MG63 (cell line): ENCODE results near the gene AKAP6. TPM values are rescaled to one million over a fixed set of nuclear protein-coding genes. Genes with fewer than 3 reads are reported as not detected.

Experiments used
- DNase-seq: peaks from one replicate; pipeline ENCODE4 v3.0.0-alpha.2; 2020
- H3K27me3 ChIP-seq: fragments of 250-450 bp; sonication (Bioruptor Pico); 2 replicates; pipeline ENCODE4 v1.5.1; 2020; ENCODE audit warnings: mild to moderate bottlenecking, moderate library complexity
- H3K36me3 ChIP-seq: fragments of 250-450 bp; sonication (Bioruptor Pico); 2 replicates; pipeline ENCODE4 v1.5.1; 2020; ENCODE audit warnings: mild to moderate bottlenecking, moderate library complexity
- H3K4me3 ChIP-seq: fragments of 250-450 bp; sonication (Bioruptor Pico); 2 replicates; pipeline ENCODE4 v1.5.1; 2020; ENCODE audit warnings: mild to moderate bottlenecking, moderate library complexity
- H3K9me3 ChIP-seq: fragments of 250-450 bp; sonication (Bioruptor Pico); 2 replicates; pipeline ENCODE4 v1.5.1; 2020; ENCODE audit warnings: mild to moderate bottlenecking, moderate library complexity
- total RNA-seq: library from RNA; depleted of rRNA; stranded (reverse); fragments of >200 nt; shearing (Covaris generic); gene quantifications from 2 replicates; pipeline ENCODE4 v1.2.3, GENCODE V29; 2014; ENCODE audit warnings: low replicate concordance

Gene AKAP6
- total RNA-seq, 1 experiment from 2014 or later: 1.7 TPM

DNA sequence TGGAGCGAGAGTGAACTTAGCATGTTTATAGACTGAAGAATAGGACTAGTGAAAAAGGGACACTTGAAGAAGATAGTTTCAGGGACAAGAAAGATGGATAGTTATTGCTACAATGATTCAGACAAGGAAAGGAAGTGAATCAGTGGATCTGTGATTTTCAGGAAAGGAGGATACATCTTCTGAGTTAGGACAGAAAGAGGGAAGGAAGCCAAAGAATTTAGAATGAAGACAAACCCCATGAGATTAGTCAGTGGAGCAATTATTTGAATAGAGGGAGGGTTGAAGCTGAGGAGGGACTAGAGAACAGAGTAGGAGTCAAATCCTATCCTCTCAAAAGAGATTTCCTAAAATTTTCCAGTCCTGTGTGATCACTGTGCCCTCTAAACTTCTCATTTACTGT, 282.7 kb downstream of the AKAP6 start:
- Histone ChIP-seq H3K4me3 (no peak overlapping the region), H3K36me3 (no peaks in the 10 kb centered on the region), H3K27me3 (no peaks in the 10 kb centered on the region), H3K9me3 (no peaks in the 10 kb centered on the region)
- no peak for DNase-seq

GRCh38 chr14:32618991-32619390, 289.9 kb downstream of the AKAP6 start:
- no peak for DNase-seq
- H3K9me3 ChIP-seq: 0 out of 2 replicates have a peak, but pooled peaks cover 3% of the 10 kb centered on the region

DNA sequence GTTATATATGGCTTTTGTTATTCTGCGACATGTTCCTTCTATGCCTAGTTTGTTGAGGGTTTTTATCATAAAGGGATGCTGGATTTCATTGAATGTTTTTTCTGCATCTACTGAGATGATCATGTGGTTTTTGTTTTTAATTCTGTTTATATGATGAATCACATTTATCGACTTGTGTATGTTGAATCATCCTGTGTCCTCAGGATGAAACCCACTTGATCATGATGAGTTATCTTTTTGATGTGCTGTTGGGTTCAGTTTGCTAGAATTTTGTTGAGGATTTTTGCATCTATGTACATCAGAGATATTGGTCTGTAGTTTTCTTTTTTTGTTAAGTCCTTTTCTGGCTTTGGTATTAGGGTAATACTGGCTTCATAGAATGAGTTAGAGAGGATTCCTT, 291.2 kb downstream of the AKAP6 start:
- no peak for DNase-seq
- Histone ChIP-seq H3K9me3 (0 out of 2 replicates have a peak, but pooled peaks cover 3% of the 10 kb centered on the region), H3K36me3 (no peaks in the 10 kb centered on the region), H3K4me3 (no peak overlapping the region), H3K27me3 (no peaks in the 10 kb centered on the region)

More at GRCh38 chr14:32618991-32619390, 289.9 kb downstream of the AKAP6 start:
- no peaks in the 10 kb centered on the region for H3K27me3 ChIP-seq
- H3K4me3 ChIP-seq: no peak overlapping the region
- H3K36me3 ChIP-seq: no peaks in the 10 kb centered on the region

DNA sequence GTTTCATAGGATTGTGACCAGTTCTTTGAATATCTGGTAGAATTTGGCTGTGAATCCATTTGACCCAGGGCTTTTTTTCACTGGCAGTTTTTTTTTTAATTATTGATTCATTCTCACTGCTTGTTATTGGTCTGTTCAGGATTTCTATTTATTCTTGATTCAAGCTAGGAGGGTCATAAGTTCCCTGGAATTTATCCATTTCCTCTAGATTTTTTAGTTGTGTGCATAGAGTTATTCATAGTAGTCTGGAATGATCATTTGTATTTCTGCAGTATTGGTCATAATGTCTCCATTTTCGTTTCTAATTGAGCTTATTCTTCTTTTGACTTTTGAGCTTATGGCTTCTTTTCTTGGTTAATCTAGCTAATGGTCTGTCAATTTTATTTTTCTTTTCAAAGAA, 291.6 kb downstream of the AKAP6 start:
- no peak overlapping the region for H3K4me3 ChIP-seq
- no peaks in the 10 kb centered on the region for H3K36me3 ChIP-seq
- no peak for DNase-seq
- H3K27me3 ChIP-seq: no peaks in the 10 kb centered on the region
- H3K9me3 ChIP-seq: 0 out of 2 replicates have a peak, but pooled peaks cover 3% of the 10 kb centered on the region

GRCh38 chr14:32621585-32621984, 292.5 kb downstream of the AKAP6 start:
- Histone ChIP-seq H3K27me3 (no peaks in the 10 kb centered on the region), H3K9me3 (0 out of 2 replicates have a peak, but pooled peaks cover 3% of the 10 kb centered on the region), H3K4me3 (no peak overlapping the region), H3K36me3 (no peaks in the 10 kb centered on the region)
- no peak for DNase-seq

- no peak overlapping the region for H3K4me3 ChIP-seq
- no peaks in the 10 kb centered on the region for H3K27me3 ChIP-seq
- 0 out of 2 replicates have a peak, but pooled peaks cover 3% of the 10 kb centered on the region for H3K9me3 ChIP-seq
These were observed 293.6 kb downstream of the AKAP6 start for GRCh38 chr14:32622742-32623141.

DNA sequence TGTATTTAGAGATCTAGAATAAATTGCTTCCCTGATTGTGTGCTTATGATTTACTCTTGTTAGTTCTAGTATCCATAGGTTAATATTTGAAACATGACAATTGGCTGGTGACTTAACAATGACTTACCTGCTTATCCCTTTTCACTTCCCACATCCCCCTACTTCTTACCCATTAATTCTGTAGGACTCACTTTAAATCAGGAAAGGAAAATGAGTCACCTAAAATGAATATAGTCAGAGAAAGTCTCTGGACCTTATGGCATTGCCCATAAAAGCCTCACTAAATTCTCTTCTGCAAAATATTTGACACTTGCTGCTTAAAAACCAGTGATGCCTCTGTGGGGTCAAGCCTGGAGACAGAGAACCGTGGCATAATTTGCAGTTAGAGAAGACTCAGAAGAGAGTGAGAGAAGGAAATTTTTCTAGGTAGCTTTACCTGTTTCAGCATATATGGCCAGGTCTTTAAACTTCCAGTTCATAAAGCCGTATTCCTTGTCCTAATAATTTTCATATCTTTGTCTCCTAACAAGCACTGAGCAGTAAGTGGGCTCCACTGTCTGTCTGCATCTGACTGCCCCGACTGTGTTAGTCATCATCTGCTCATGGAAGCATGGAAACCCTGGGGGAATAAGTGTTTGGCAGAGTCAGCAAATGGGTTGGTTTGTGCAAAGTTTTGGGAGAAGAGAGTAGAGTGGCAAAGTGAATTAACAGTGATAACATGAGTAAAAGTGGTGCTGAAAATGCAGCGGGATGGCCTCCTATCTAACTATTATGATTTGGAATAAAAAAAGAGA, 294.4 kb downstream of the AKAP6 start:
- 0 out of 2 replicates have a peak, but pooled peaks cover 3% of the 10 kb centered on the region for H3K9me3 ChIP-seq
- no peak overlapping the region for H3K4me3 ChIP-seq
- no peaks in the 10 kb centered on the region for H3K27me3 ChIP-seq
- H3K36me3 ChIP-seq: no peaks in the 10 kb centered on the region
- peak; percentile 39 for DNase-seq

More at GRCh38 chr14:32622742-32623141, 293.6 kb downstream of the AKAP6 start:
- H3K36me3 ChIP-seq: no peaks in the 10 kb centered on the region
- no peak for DNase-seq

DNA sequence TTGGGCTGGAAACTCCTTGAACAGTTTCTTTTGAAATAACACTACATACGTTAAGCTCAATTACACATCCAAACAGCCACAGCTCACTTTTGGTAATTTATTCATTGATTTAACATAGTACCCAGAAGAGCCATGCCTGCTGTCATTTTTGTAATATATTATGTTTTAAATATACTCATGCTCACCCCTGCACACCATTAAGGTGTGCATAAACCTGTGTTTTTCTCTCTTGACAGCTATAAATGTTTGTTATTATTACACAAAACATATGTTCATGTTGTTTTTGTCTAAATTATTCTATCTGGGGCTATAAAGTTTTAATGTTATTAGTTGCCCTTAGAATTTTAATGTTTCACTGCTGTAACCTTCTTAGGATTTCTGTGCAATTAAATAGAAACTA, 296.1 kb downstream of the AKAP6 start:
- Histone ChIP-seq H3K4me3 (no peak overlapping the region), H3K27me3 (no peaks in the 10 kb centered on the region), H3K9me3 (no peaks in the 10 kb centered on the region), H3K36me3 (no peaks in the 10 kb centered on the region)
- no peak for DNase-seq

DNA sequence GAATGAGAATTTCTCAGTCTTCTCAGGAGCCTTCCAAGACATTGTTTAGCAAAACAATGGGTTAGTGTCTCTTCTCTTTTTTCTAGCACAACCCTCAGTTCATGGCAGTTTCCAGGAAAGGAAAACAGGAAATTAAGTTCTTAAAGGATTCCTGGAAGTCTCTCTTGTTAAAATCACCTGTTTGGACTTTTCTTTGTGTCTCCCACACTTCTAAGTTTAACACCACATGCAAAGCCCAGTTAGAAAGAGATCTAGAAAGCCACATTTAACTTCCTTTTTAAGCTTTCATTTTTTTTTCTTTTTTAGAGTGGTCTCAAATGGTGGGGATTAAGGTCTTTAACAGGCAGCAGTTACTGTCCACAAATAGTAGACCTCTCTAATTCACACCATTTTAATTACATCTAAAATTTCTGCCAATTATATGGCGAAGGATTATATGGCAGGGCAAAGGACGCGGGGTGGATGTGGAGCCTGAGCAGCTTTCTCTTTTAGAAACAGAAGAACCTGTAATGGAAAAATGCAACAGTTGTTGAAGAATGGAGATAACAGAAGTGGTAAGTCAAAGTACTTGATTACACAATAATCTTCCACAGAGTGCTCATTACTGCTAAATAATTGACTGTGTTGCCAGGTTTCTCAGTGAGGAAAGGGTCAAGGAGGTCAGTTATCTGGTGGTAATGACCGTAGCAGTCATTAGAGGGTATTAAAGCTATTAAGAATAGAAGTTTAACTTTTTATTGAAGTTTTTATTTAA, 298.6 kb downstream of the AKAP6 start:
- Histone ChIP-seq H3K4me3 (no peak overlapping the region), H3K27me3 (no peaks in the 10 kb centered on the region), H3K36me3 (no peaks in the 10 kb centered on the region), H3K9me3 (no peaks in the 10 kb centered on the region)
- no peak for DNase-seq

GRCh38 chr14:32629236-32629635, 300.1 kb downstream of the AKAP6 start:
- no peaks in the 10 kb centered on the region for H3K9me3 ChIP-seq
- H3K36me3 ChIP-seq: no peaks in the 10 kb centered on the region
- H3K27me3 ChIP-seq: no peaks in the 10 kb centered on the region
- no peak for DNase-seq
- H3K4me3 ChIP-seq: no peak overlapping the region

GRCh38 chr14:32630701-32631100, 301.6 kb downstream of the AKAP6 start:
- no peak for DNase-seq
- no peak overlapping the region for H3K4me3 ChIP-seq
- no peaks in the 10 kb centered on the region for H3K9me3 ChIP-seq

DNA sequence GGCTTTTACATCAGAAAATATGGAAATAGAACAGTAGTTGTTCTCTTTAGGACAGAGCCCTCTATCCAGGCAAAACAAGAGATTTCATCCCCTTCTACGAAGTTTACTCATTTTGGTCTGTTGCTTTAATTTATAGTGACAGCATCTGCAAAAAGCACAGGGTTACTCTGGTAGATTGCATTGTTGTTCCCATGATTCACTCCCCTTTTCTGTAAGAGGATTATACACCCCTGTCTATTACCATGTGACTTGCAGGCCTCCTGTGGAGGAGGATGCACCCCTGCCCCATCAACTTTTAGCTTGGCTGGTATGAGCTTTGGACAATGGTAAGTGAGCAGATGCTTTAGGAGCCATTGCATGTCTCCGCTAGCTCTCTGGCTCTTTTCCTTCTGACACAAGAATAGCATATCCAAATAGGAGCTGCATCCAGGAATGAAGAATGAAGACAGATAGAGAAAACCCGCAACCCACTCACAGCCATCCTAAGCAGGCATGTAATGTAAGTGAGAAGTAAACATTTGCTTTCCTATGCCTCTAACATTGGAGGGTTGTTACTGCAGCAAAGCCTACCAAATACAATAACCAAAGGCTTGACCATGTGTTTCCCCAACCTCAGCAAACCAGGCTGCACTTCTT, 304.2 kb downstream of the AKAP6 start:
- H3K4me3 ChIP-seq: no peak overlapping the region
- H3K36me3 ChIP-seq: no peaks in the 10 kb centered on the region
- H3K9me3 ChIP-seq: no peaks in the 10 kb centered on the region
- no peak for DNase-seq
- H3K27me3 ChIP-seq: no peaks in the 10 kb centered on the region

More at GRCh38 chr14:32630701-32631100, 301.6 kb downstream of the AKAP6 start:
- H3K27me3 ChIP-seq: no peaks in the 10 kb centered on the region
- no peaks in the 10 kb centered on the region for H3K36me3 ChIP-seq

DNA sequence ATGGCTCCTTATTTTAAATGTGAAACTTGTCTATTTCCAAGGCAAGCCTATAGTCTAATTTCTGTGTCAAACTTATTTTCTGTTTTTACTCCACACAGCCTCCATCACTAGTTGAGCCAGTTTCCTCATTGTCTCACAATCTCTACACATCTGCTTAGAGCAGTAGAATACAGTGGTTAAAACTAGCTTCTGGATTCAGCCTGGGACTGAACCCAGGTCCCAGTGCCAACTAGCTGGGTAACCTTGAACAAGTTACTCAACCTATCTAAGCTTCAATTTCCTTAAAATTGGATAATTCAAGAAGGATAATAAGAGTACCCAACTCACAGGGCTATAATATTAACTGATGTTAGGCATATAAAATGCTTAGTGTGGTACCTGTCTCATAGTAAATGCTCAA, 304.8 kb downstream of the AKAP6 start:
- DNase-seq: no peak
- Histone ChIP-seq H3K9me3 (no peaks in the 10 kb centered on the region), H3K4me3 (no peak overlapping the region), H3K27me3 (no peaks in the 10 kb centered on the region), H3K36me3 (no peaks in the 10 kb centered on the region)

- no peak for DNase-seq
- H3K27me3 ChIP-seq: no peaks in the 10 kb centered on the region
- H3K4me3 ChIP-seq: peak overlapping the region; percentile 14; the same call in 1 of the 2 replicates
- no peaks in the 10 kb centered on the region for H3K36me3 ChIP-seq
- no peaks in the 10 kb centered on the region for H3K9me3 ChIP-seq
These were observed 306.1 kb downstream of the AKAP6 start for GRCh38 chr14:32635061-32635719.

DNA sequence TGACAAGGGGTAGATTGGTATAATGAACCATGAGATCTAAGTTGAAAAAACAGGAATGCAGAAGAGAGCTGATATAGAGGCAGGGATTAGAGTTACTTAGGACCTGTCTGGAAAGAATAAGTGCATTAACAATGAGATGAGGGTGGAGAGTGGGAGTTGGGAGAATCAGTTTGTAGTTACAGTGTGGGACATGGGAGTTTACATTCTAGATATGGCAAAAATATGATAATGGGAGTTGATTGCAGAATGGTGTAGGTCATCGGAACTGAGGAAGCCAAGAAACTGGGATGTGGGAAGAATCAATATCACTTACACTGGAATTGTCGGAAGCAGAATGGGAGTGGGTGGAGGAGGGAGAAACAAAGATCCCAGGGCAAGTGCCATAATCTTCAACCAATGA, 308.5 kb downstream of the AKAP6 start:
- no peak overlapping the region for H3K4me3 ChIP-seq
- no peak for DNase-seq
- no peaks in the 10 kb centered on the region for H3K27me3 ChIP-seq
- H3K36me3 ChIP-seq: no peaks in the 10 kb centered on the region
- H3K9me3 ChIP-seq: no peaks in the 10 kb centered on the region

GRCh38 chr14:32639208-32639607, 310.1 kb downstream of the AKAP6 start:
- no peaks in the 10 kb centered on the region for H3K9me3 ChIP-seq
- H3K4me3 ChIP-seq: no peak overlapping the region
- no peaks in the 10 kb centered on the region for H3K36me3 ChIP-seq
- H3K27me3 ChIP-seq: no peaks in the 10 kb centered on the region
- DNase-seq: no peak

DNA sequence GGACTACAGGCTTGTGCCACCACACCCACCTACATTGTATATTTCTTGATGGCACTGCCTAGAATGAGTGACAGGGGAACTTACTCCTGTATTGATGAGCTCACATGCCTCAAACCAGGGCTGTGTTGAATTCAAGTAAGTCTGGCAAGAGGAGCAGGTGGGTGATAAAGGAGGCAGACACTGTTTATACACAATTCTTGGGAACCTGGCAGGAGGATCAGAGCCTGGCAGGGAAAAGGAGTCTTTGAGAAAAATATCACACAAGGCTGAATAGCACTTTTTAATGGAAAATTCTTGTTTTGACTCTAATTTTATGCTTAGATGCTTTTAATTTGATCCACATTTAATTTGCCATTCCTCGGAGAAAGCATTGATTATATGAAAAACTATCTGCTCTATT, 316.5 kb downstream of the AKAP6 start:
- no peaks in the 10 kb centered on the region for H3K9me3 ChIP-seq
- no peaks in the 10 kb centered on the region for H3K36me3 ChIP-seq
- no peak overlapping the region for H3K4me3 ChIP-seq
- DNase-seq: no peak
- H3K27me3 ChIP-seq: no peaks in the 10 kb centered on the region
